CD14-positive monocyte (primary cell): Measurements from ENCODE around the gene RERE. TPM values are rescaled to one million over a fixed set of nuclear protein-coding genes. Genes with fewer than 3 reads are reported as not detected.
A peak's percentile ranks its signal among the peaks of the same experiment; 100 is the strongest.

Experiments
- DNase-seq, 3 donors: peaks; one replicate each; pipeline ENCODE4 v3.0.0-alpha.2; 2011 to 2022
- H2AFZ ChIP-seq: 2 replicates; pipeline ENCODE4 v1.6.0; 2012; ENCODE audit warnings: mild to moderate bottlenecking, low read depth, low read length, inconsistent platforms; ENCODE audit not compliant: insufficient read depth, poor library complexity, severe bottlenecking
- H3K27ac ChIP-seq, 2 donors: 1 replicate in 1 of 2; 2 replicates in 1 of 2; pipeline ENCODE4 v1.5.1; 2012 to 2013; ENCODE audit warnings: low read length in 2 of 2, control low read depth in 1 of 2, inconsistent platforms in 1 of 2, low read depth in 1 of 2, mild to moderate bottlenecking in 1 of 2
- H3K27me3 ChIP-seq, 2 donors: one replicate each; pipeline versions ENCODE4 v1.6.0 to v1.6.1; 2011 to 2013; ENCODE audit warnings: low read length in 2 of 2; ENCODE audit not compliant: control insufficient read depth in 2 of 2, insufficient read depth in 2 of 2
- H3K36me3 ChIP-seq, 2 donors: replicated peaks in 1 of 2; 1 replicate in 1 of 2; 2 replicates in 1 of 2; pipeline versions ENCODE4 v1.5.1 to v1.6.1; 2012 to 2013; ENCODE audit warnings: low read length in 2 of 2, control low read depth in 1 of 2, inconsistent platforms in 1 of 2, mild to moderate bottlenecking in 1 of 2; ENCODE audit not compliant: insufficient read depth in 2 of 2, control insufficient read depth in 1 of 2
- H3K4me1 ChIP-seq, 2 donors: 1 replicate in 1 of 2; 2 replicates in 1 of 2; pipeline versions ENCODE4 v1.5.1 to v1.6.1; 2012 to 2013; ENCODE audit warnings: low read length in 2 of 2, control low read depth in 1 of 2, inconsistent platforms in 1 of 2, mild to moderate bottlenecking in 1 of 2, moderate library complexity in 1 of 2; ENCODE audit not compliant: insufficient read depth in 2 of 2, control insufficient read depth in 1 of 2
- H3K4me2 ChIP-seq: replicated peaks from 2 replicates; pipeline ENCODE3; 2012; ENCODE audit warnings: low read length, moderate library complexity, mild to moderate bottlenecking; ENCODE audit not compliant: poor library complexity, severe bottlenecking; ENCODE audit errors: extremely low read depth
- H3K4me3 ChIP-seq, 3 experiments: fragments of 200-600 bp in 1 of 3; sonication (generic) in 1 of 3; replicated peaks in 1 of 3; 1 replicate in 2 of 3; 2 replicates in 1 of 3; pipeline ENCODE4 v1.5.1; 2011 to 2013; ENCODE audit warnings: low read length in 3 of 3, mild to moderate bottlenecking in 3 of 3, control low read depth in 2 of 3, low read depth in 2 of 3, inconsistent platforms in 1 of 3, moderate library complexity in 1 of 3
- H3K79me2 ChIP-seq: 2 replicates; pipeline ENCODE4 v1.6.0; 2012; ENCODE audit warnings: mild to moderate bottlenecking, control low read depth, inconsistent platforms, low read length, moderate library complexity; ENCODE audit not compliant: insufficient read depth
- H3K9ac ChIP-seq: 2 replicates; pipeline ENCODE4 v1.6.0; 2017; ENCODE audit warnings: low read length, mild to moderate bottlenecking; ENCODE audit not compliant: insufficient read depth, poor library complexity, severe bottlenecking
- H3K9me3 ChIP-seq, 2 donors: replicated peaks in 1 of 2; 1 replicate in 1 of 2; 2 replicates in 1 of 2; pipeline versions ENCODE4 v1.5.1 to v1.6.1; 2012 to 2013; ENCODE audit warnings: low read length in 2 of 2, control low read depth in 1 of 2; ENCODE audit not compliant: control insufficient read depth in 1 of 2, insufficient read depth in 1 of 2
- H4K20me1 ChIP-seq: 2 replicates; pipeline ENCODE4 v1.6.0; 2012; ENCODE audit warnings: mild to moderate bottlenecking, low read length, control low read depth, moderate library complexity; ENCODE audit not compliant: insufficient read depth
- H3K27ac Mint-ChIP-seq, 7 donors: one replicate each; pipeline ENCODE4 v1.8.0; 2020; ENCODE audit warnings: mild to moderate bottlenecking in 7 of 7, mixed read lengths in 7 of 7, moderate library complexity in 6 of 7, inconsistent platforms in 2 of 7
- H3K27me3 Mint-ChIP-seq, 3 donors: one replicate each; pipeline ENCODE4 v1.8.0; 2021 to 2022; ENCODE audit warnings: low read depth in 3 of 3, mild to moderate bottlenecking in 3 of 3, mixed read lengths in 3 of 3, moderate library complexity in 3 of 3, inconsistent platforms in 1 of 3
- H3K36me3 Mint-ChIP-seq, 2 donors: one replicate each; pipeline ENCODE4 v1.8.0; 2020; ENCODE audit warnings: mixed read lengths in 2 of 2, inconsistent platforms in 1 of 2, mild to moderate bottlenecking in 1 of 2
- H3K4me1 Mint-ChIP-seq: one replicate; pipeline ENCODE4 v1.8.0; 2020; ENCODE audit warnings: mild to moderate bottlenecking, mixed read lengths
- H3K4me3 Mint-ChIP-seq, 2 donors: one replicate each; pipeline ENCODE4 v1.8.0; 2020; ENCODE audit warnings: mild to moderate bottlenecking in 2 of 2, mixed read lengths in 2 of 2, moderate library complexity in 1 of 2
- H3K9me3 Mint-ChIP-seq, 7 donors: one replicate each; pipeline ENCODE4 v1.8.0; 2020 to 2022; ENCODE audit warnings: mixed read lengths in 7 of 7, mild to moderate bottlenecking in 6 of 7, moderate library complexity in 6 of 7, inconsistent platforms in 2 of 7
- CTCF ChIP-seq: fragments of 200-600 bp; IDR thresholded peaks from one replicate; pipeline ENCODE4 v1.8.0; 2022; ENCODE audit warnings: antibody characterized with exemption, mild to moderate bottlenecking
- whole genome bisulfite sequencing: methylation state at CpG from one replicate; pipeline ENCODE4 v1.1.5; 2013; ENCODE audit warnings: missing lambda C conversion rate; ENCODE audit not compliant: insufficient coverage; 5-methylcytosine and 5-hydroxymethylcytosine counted together
- intact Hi-C, 2 donors: fragments of 100-400 bp; cut with micrococcal nuclease; formaldehyde crosslinking; loops; one replicate each; pipeline versions ENCODE4 v1.15.0 to v1.15.1; 2023
- polyA plus RNA-seq, 3 donors: library from polyadenylated mRNA; depleted of rRNA in 1 of 3; unstranded in 2 of 3; stranded (reverse) in 1 of 3; fragments of 300-500 nt in 2 of 3; fragments of >200 nt in 1 of 3; fragmentation: Illumina TruSeq in 2 of 3; gene quantifications; 1 replicate in 2 of 3; 2 replicates in 1 of 3; pipeline ENCODE4 v1.2.3, GENCODE V29; 2012 to 2021

RERE gene
- polyA plus RNA-seq, 3 donors: 1.2 to 19.4 (median 3.8) TPM

GRCh38 chr1:8425150-8425780, 392.2 kb downstream of the RERE start:
- Histone ChIP-seq H2AFZ (no peak overlapping the region), H3K36me3 (peaks cover 6 to 8% of the 10 kb centered on the region in 2 donors), H3K9ac (peak overlapping the region; percentile 78), H3K4me1 (peaks cover 77 to 89% of the 10 kb centered on the region in 2 donors), H4K20me1 (peaks cover 13% of the 10 kb centered on the region), H3K79me2 (peaks cover 54% of the 10 kb centered on the region), H3K9me3 (no peaks in the 10 kb centered on the region), H3K4me2 (peak overlapping the region; percentile 88), H3K27ac (peak overlapping the region in 1 of 2 donors; percentile 87), H3K4me3 (peak overlapping the region in 1 of 3 experiments; percentile 92), H3K27me3 (no peaks in the 10 kb centered on the region)
- DNase-seq: no peak
- Mint-ChIP-seq H3K36me3 (peaks cover 1 to 6% of the 10 kb centered on the region in 2 donors), H3K4me3 (no peak overlapping the region), H3K27ac (peak overlapping the region; percentile 68 to 96 (median 93)), H3K27me3 (peaks cover 0 to 4% (median 0%) of the 10 kb centered on the region in 3 donors), H3K4me1 (peaks cover 62% of the 10 kb centered on the region), H3K9me3 (no peaks in the 10 kb centered on the region)
- TF ChIP-seq CTCF: no peak
- WGBS: 93% methylated on average over 9 of the region's 10 CpGs
- intact Hi-C loops: loop anchor here (10.0 kb wide), 2 partner anchors 100 to 280 kb away; no protein-coding TSS in a partner anchor

DNA sequence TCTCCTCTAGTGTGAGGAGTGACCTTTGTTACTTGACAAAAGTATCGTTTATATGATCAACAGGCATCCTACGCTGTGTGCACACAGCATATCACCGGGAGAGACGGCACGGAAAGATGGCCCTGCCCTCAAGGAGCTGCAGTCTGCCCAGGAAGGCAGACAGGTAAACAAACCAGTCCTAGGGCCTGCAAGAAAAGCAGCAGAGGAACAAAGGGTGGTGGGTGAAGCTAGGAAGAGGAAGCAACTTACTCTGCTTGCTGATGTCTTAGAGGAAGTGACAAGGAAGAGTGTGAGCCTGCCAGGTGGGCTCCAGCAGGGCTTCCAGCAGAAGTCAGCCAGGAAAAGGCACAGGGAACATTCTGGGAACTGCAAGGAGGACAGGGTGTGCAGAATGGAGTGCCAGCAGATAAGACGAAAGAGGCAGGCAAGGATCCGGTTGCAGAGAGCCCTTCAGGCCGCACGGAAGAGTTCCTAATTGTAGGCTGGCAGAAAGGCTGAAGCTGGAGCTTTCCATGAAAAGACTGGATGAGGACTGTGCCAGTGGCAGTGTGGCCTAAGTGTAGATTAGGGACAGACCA, 392.8 kb downstream of the RERE start:
- H3K9me3 ChIP-seq: no peaks in the 10 kb centered on the region
- peak overlapping the region; percentile 78 for H3K9ac ChIP-seq
- H3K27me3 Mint-ChIP-seq: peaks cover 0 to 4% (median 0%) of the 10 kb centered on the region in 3 donors
- H3K36me3 Mint-ChIP-seq: peaks cover 1 to 4% of the 10 kb centered on the region in 2 donors
- H3K79me2 ChIP-seq: peaks cover 61% of the 10 kb centered on the region
- H3K4me3 ChIP-seq: peak overlapping the region; percentile 46 to 92 (median 87)
- H3K4me3 Mint-ChIP-seq: peak overlapping the region; percentile 88 to 91
- peak overlapping the region; percentile 78 to 87 for H3K27ac ChIP-seq
- peaks cover 77 to 89% of the 10 kb centered on the region in 2 donors for H3K4me1 ChIP-seq
- H3K36me3 ChIP-seq: peaks cover 12 to 14% of the 10 kb centered on the region in 2 donors
- no peaks in the 10 kb centered on the region for H3K27me3 ChIP-seq
- peak overlapping the region; percentile 89 to 96 (median 94) for H3K27ac Mint-ChIP-seq
- peak; percentile 58 to 81 (median 68) for DNase-seq
- H3K9me3 Mint-ChIP-seq: no peaks in the 10 kb centered on the region
- H3K4me1 Mint-ChIP-seq: peaks cover 55% of the 10 kb centered on the region
- no peak for TF ChIP-seq CTCF
- peak overlapping the region; percentile 83 for H2AFZ ChIP-seq
- intact Hi-C loops: loop anchor here (10.0 kb wide), 2 partner anchors 100 to 280 kb away; no protein-coding TSS in a partner anchor
- WGBS: 27% methylated on average over 6 of the region's 9 CpGs
- H4K20me1 ChIP-seq: peaks cover 20% of the 10 kb centered on the region
- H3K4me2 ChIP-seq: peak overlapping the region; percentile 88
